IMR-90 (cell line): ENCODE results near the gene IGSF9B. TPM values are rescaled to one million over a fixed set of nuclear protein-coding genes. Genes with fewer than 3 reads are reported as not detected.

ENCODE experiments used
- ATAC-seq: fragments of 200-7000 bp; cut with Tn5 transposase; 2 replicates; pipeline ENCODE4 v1.9.1; 2020; ENCODE audit warnings: low read depth, mild to moderate bottlenecking, moderate library complexity
- BruUV-seq: library from RNA; stranded (reverse); fragments of 400-500 nt; replicated peaks from 2 replicates; lab custom pipeline; 2021; lab: Mats Ljungman, UMichigan
- CTCF ChIA-PET: fragments of 300-600 bp; formaldehyde crosslinking; extraction: SDS; loops from one replicate; lab custom pipeline; 2021; ENCODE audit warnings: antibody characterized with exemption; lab: Yijun Ruan, JAX
- POLR2A ChIA-PET: fragments of 300-600 bp; sonication (Branson Sonifier 250); formaldehyde crosslinking; loops from one replicate; lab custom pipeline; 2022; ENCODE audit warnings: antibody characterized with exemption; ENCODE audit not compliant: unreplicated experiment; lab: Charles Lee
- DNase-seq: peaks from one replicate; pipeline ENCODE4 v3.0.0; 2013
- H2AFZ ChIP-seq: replicated peaks from 2 replicates; pipeline ENCODE3; 2013; ENCODE audit warnings: low read length, mild to moderate bottlenecking; ENCODE audit not compliant: poor library complexity
- H2AK5ac ChIP-seq: 2 replicates; pipeline ENCODE4 v1.6.1; 2013; ENCODE audit warnings: low read depth, low read length, inconsistent platforms
- H2AK9ac ChIP-seq: replicated peaks from 2 replicates; pipeline ENCODE3; 2013; ENCODE audit warnings: mild to moderate bottlenecking, low read depth, low read length, moderate library complexity; ENCODE audit not compliant: poor library complexity
- H2BK120ac ChIP-seq: 2 replicates; pipeline ENCODE4 v1.6.1; 2013; ENCODE audit warnings: low read depth, low read length, inconsistent platforms
- H2BK15ac ChIP-seq: 3 replicates; pipeline ENCODE4 v1.6.1; 2013; ENCODE audit warnings: low read depth, low read length, inconsistent platforms
- H2BK20ac ChIP-seq: 2 replicates; pipeline ENCODE4 v1.6.1; 2013; ENCODE audit warnings: low read depth, mild to moderate bottlenecking, inconsistent platforms, low read length, moderate library complexity
- H2BK5ac ChIP-seq: 2 replicates; pipeline ENCODE4 v1.6.1; 2013; ENCODE audit warnings: mild to moderate bottlenecking, low read depth, low read length, inconsistent platforms; ENCODE audit not compliant: poor library complexity, severe bottlenecking
- H3K14ac ChIP-seq: replicated peaks from 2 replicates; pipeline ENCODE4 v1.6.1; 2013; ENCODE audit warnings: low read depth, low read length, inconsistent platforms
- H3K18ac ChIP-seq: 2 replicates; pipeline ENCODE4 v1.6.1; 2013; ENCODE audit warnings: low read depth, low read length, control low read depth
- H3K23ac ChIP-seq: 2 replicates; pipeline ENCODE4 v1.6.1; 2013; ENCODE audit warnings: low read depth, low read length, inconsistent platforms
- H3K27ac ChIP-seq: 2 replicates; pipeline ENCODE4 v1.5.1; 2013; ENCODE audit warnings: mild to moderate bottlenecking, control low read depth, low read length; ENCODE audit not compliant: insufficient read depth
- H3K27me3 ChIP-seq: 2 replicates; pipeline ENCODE4 v1.6.1; 2013; ENCODE audit warnings: low read length; ENCODE audit not compliant: control insufficient read depth, insufficient read depth
- H3K36me3 ChIP-seq: 2 replicates; pipeline ENCODE4 v1.6.1; 2013; ENCODE audit warnings: low read length, mixed read lengths; ENCODE audit not compliant: control insufficient read depth, insufficient read depth
- H3K4ac ChIP-seq: 2 replicates; pipeline ENCODE4 v1.6.1; 2013; ENCODE audit warnings: low read depth, low read length, inconsistent platforms
- H3K4me1 ChIP-seq: 2 replicates; pipeline ENCODE4 v1.6.1; 2013; ENCODE audit warnings: low read length, mixed read lengths; ENCODE audit not compliant: control insufficient read depth, insufficient read depth
- H3K4me2 ChIP-seq: 2 replicates; pipeline ENCODE4 v1.6.1; 2013; ENCODE audit warnings: low read depth, mild to moderate bottlenecking, control low read depth, low read length, moderate library complexity
- H3K4me3 ChIP-seq: 2 replicates; pipeline ENCODE4 v1.5.1; 2013; ENCODE audit warnings: low read depth, mild to moderate bottlenecking, control low read depth, low read length, moderate library complexity; ENCODE audit not compliant: insufficient read depth
- H3K56ac ChIP-seq: 2 replicates; pipeline ENCODE4 v1.6.1; 2013; ENCODE audit warnings: low read length, inconsistent platforms; ENCODE audit not compliant: insufficient read depth; ENCODE audit errors: extremely low read depth
- H3K79me1 ChIP-seq, 2 experiments: 2 replicates each; pipeline ENCODE4 v1.6.1; 2013; ENCODE audit warnings: low read length in 2 of 2, inconsistent platforms in 1 of 2, low read depth in 1 of 2
- H3K9ac ChIP-seq: 2 replicates; pipeline ENCODE4 v1.6.1; 2013; ENCODE audit warnings: low read depth, low read length, control low read depth
- H3K9me1 ChIP-seq: 2 replicates; pipeline ENCODE4 v1.6.1; 2013; ENCODE audit warnings: low read length, inconsistent platforms; ENCODE audit not compliant: insufficient read depth
- H3K9me3 ChIP-seq: 2 replicates; pipeline ENCODE4 v1.6.1; 2013; ENCODE audit warnings: low read length; ENCODE audit not compliant: control insufficient read depth, insufficient read depth
- H4K20me1 ChIP-seq: 2 replicates; pipeline ENCODE4 v1.6.1; 2013; ENCODE audit warnings: low read length, inconsistent platforms; ENCODE audit not compliant: insufficient read depth
- H4K5ac ChIP-seq: 2 replicates; pipeline ENCODE4 v1.6.1; 2013; ENCODE audit warnings: mild to moderate bottlenecking, low read depth, low read length, control low read depth
- H4K8ac ChIP-seq, 2 experiments: 2 replicates each; pipeline ENCODE4 v1.6.1; 2013; ENCODE audit warnings: low read depth in 2 of 2, low read length in 2 of 2, control low read depth in 1 of 2, inconsistent platforms in 1 of 2
- H4K91ac ChIP-seq: 2 replicates; pipeline ENCODE4 v1.6.1; 2013; ENCODE audit warnings: low read depth, low read length, inconsistent platforms; ENCODE audit not compliant: insufficient read depth
- BHLHE40 ChIP-seq: fragments of 150-350 bp; IDR thresholded peaks from 2 replicates; pipeline ENCODE4 v1.6.1; 2016; ENCODE audit warnings: mild to moderate bottlenecking, low read depth, low read length
- CEBPB ChIP-seq: IDR thresholded peaks from 2 replicates; pipeline ENCODE4 v1.6.1; 2012; ENCODE audit warnings: low read depth, low read length, improper control_type of control experiment
- CHD1 ChIP-seq: IDR thresholded peaks from 2 replicates; pipeline ENCODE4 v1.6.1; 2012; ENCODE audit warnings: low read depth, low read length, improper control_type of control experiment
- FOS ChIP-seq: fragments of 150-350 bp; IDR thresholded peaks from 2 replicates; pipeline ENCODE4 v1.6.1; 2016; ENCODE audit warnings: low read depth, low read length
- MAFK ChIP-seq: IDR thresholded peaks from 2 replicates; pipeline ENCODE4 v1.6.1; 2012; ENCODE audit warnings: low read depth, low read length, improper control_type of control experiment
- MAZ ChIP-seq: IDR thresholded peaks from 2 replicates; pipeline ENCODE4 v1.6.1; 2012; ENCODE audit warnings: low read depth, mild to moderate bottlenecking, low read length, improper control_type of control experiment, moderate library complexity, borderline replicate concordance
- MXI1 ChIP-seq: IDR thresholded peaks from 2 replicates; pipeline ENCODE4 v1.6.1; 2012; ENCODE audit warnings: low read depth, mild to moderate bottlenecking, low read length, moderate library complexity, borderline replicate concordance
- POLR2A ChIP-seq: IDR thresholded peaks from 2 replicates; pipeline ENCODE4 v1.6.1; 2012; ENCODE audit warnings: mild to moderate bottlenecking, low read depth, low read length
- RAD21 ChIP-seq: IDR thresholded peaks from 2 replicates; pipeline ENCODE4 v1.6.1; 2012; ENCODE audit warnings: low read length, improper control_type of control experiment
- RCOR1 ChIP-seq: IDR thresholded peaks from 2 replicates; pipeline ENCODE4 v1.6.1; 2012; ENCODE audit warnings: mild to moderate bottlenecking, low read length, improper control_type of control experiment; ENCODE audit not compliant: insufficient replicate concordance
- SMC3 ChIP-seq: fragments of 150-350 bp; IDR thresholded peaks from 2 replicates; pipeline ENCODE4 v1.6.1; 2016; ENCODE audit warnings: low read depth, mild to moderate bottlenecking, antibody characterized with exemption, low read length, moderate library complexity
- USF2 ChIP-seq: fragments of 150-350 bp; IDR thresholded peaks from 2 replicates; pipeline ENCODE4 v1.6.1; 2017; ENCODE audit warnings: mild to moderate bottlenecking, antibody characterized with exemption, low read length, low read depth
- WGBS, 2 experiments: methylation state at CpG; one replicate each; pipeline versions ENCODE4 v1.1.5 to v1.1.7; 2013; ENCODE audit warnings: missing lambda C conversion rate in 2 of 2; ENCODE audit not compliant: insufficient read length in 1 of 2; ENCODE audit errors: extremely low coverage in 2 of 2; 5-methylcytosine and 5-hydroxymethylcytosine counted together
- dilution Hi-C: fragments of 300-500 bp; cut with HindIII; formaldehyde crosslinking; loops from one replicate; pipeline ENCODE4 v1.14.3; 2018; ENCODE audit warnings: low sequenced_read_pairs; ENCODE audit not compliant: unreplicated experiment
- in situ Hi-C: fragments of 300-500 bp; cut with MboI; formaldehyde crosslinking; loops from 3 replicates; pipeline ENCODE4 v1.14.3; 2019; ENCODE audit warnings: low sequenced_read_pairs, inconsistent platforms, mixed read lengths
- intact Hi-C: fragments of 100-400 bp; cut with micrococcal nuclease; formaldehyde crosslinking; loops from 2 replicates; pipeline ENCODE4 v1.10.0; 2022
- polyA plus RNA-seq, 3 experiments: library from polyadenylated mRNA; depleted of rRNA; stranded (reverse); fragments of >200 nt; gene quantifications; 2 replicates each; pipeline ENCODE4 v1.2.3, GENCODE V29; 2012; ENCODE audit warnings: low replicate concordance in 1 of 3
- total RNA-seq: library from RNA; depleted of rRNA; stranded (reverse); fragments of >200 nt; gene quantifications from 2 replicates; pipeline ENCODE4 v1.2.3, GENCODE V29; 2012

Gene IGSF9B
- total and polyA plus RNA-seq, 2 of the 4 experiments (the other 2 are of a cell fraction): under 0.01 to 0.10 TPM

GRCh38 chr11:133916784-133917440 lies 39.9 kb downstream of the IGSF9B start:
- Histone ChIP-seq H3K9ac (no peak overlapping the region), H3K27ac (no peak overlapping the region), H2BK15ac (no peak overlapping the region), H3K79me1 (no peaks in the 10 kb centered on the region), H2AK9ac (no peak overlapping the region), H3K4me2 (no peak overlapping the region), H3K27me3 (peaks cover 11% of the 10 kb centered on the region), H3K4me3 (no peak overlapping the region), H3K14ac (no peak overlapping the region), H3K23ac (no peak overlapping the region), H3K18ac (no peak overlapping the region), H4K5ac (no peak overlapping the region), H3K36me3 (no peaks in the 10 kb centered on the region), H4K91ac (no peak overlapping the region), H2AK5ac (no peak overlapping the region), H4K8ac (no peak overlapping the region), H3K9me3 (no peaks in the 10 kb centered on the region), H2BK120ac (no peak overlapping the region), H3K4ac (no peak overlapping the region), H2AFZ (no peak overlapping the region), H4K20me1 (no peaks in the 10 kb centered on the region), H2BK5ac (no peak overlapping the region), H3K4me1 (no peaks in the 10 kb centered on the region), H2BK20ac (no peak overlapping the region), H3K56ac (no peak overlapping the region), H3K9me1 (no peaks in the 10 kb centered on the region)
- ATAC-seq (no peak), DNase-seq (no peak)
- POLR2A ChIA-PET: no interaction called here
- CTCF ChIA-PET: no interaction called here
- no TSS peak for BruUV-seq
- in situ Hi-C loops (no loop called here), dilution Hi-C loops (no loop called here), intact Hi-C loops (no loop called here)
- 49% methylated on average over 4 of the region's 14 CpGs; no CpG with 5 or more reads in 1 of the 2 experiments for WGBS, 2 experiments
- no peak for TF ChIP-seq MAFK
- no peak for TF ChIP-seq FOS
- TF ChIP-seq MAZ: no peak
- TF ChIP-seq RAD21: no peak
- no peak for TF ChIP-seq USF2
- TF ChIP-seq CEBPB: no peak
- TF ChIP-seq POLR2A: no peak
- no peak for TF ChIP-seq RCOR1
- TF ChIP-seq MXI1: no peak
- no peak for TF ChIP-seq CHD1
- TF ChIP-seq BHLHE40: no peak
- no peak for TF ChIP-seq SMC3
